GM18870 (cell line): ENCODE data around the gene MAP6.

Experiments
- ATAC-seq: cut with Tn5 transposase; IDR thresholded peaks from one replicate; pipeline ENCODE4 v1.9.1; 2021; ENCODE audit warnings: moderate library complexity; ENCODE audit not compliant: unreplicated experiment

MAP6 gene

GRCh38 chr11:75632450-75632849 is 36.4 kb downstream of the MAP6 start:
- no peak for ATAC-seq

- ATAC-seq = no peak
Measured at GRCh38 chr11:75631086-75631730, 37.6 kb downstream of the MAP6 start.

- no peak for ATAC-seq
Measured at GRCh38 chr11:75627906-75628668, 40.8 kb downstream of the MAP6 start.

GRCh38 chr11:75626889-75627529 is 41.8 kb downstream of the MAP6 start:
- ATAC-seq = no peak

- ATAC-seq = no peak
Measured at GRCh38 chr11:75625991-75626888, 42.6 kb downstream of the MAP6 start.

- no peak for ATAC-seq
Measured at GRCh38 chr11:75625021-75625420, 43.8 kb downstream of the MAP6 start.

GRCh38 chr11:75616281-75616680 is 52.6 kb downstream of the MAP6 start:
- no peak for ATAC-seq

GRCh38 chr11:75615751-75616150 is 53.1 kb downstream of the MAP6 start:
- no peak for ATAC-seq

- ATAC-seq = no peak
Measured at GRCh38 chr11:75611823-75612222, 57.0 kb downstream of the MAP6 start.

GRCh38 chr11:75606099-75606498 is 62.7 kb downstream of the MAP6 start:
- ATAC-seq = no peak

GRCh38 chr11:75603791-75604736 is 64.8 kb downstream of the MAP6 start:
- ATAC-seq = no peak

GRCh38 chr11:75602951-75603350 is 65.9 kb downstream of the MAP6 start:
- no peak for ATAC-seq

- no peak for ATAC-seq
Measured at GRCh38 chr11:75601494-75601893, 67.3 kb downstream of the MAP6 start.

- no peak for ATAC-seq
Measured at GRCh38 chr11:75600356-75600755, 68.5 kb downstream of the MAP6 start.

- no peak for ATAC-seq
Measured at GRCh38 chr11:75598900-75599299, 69.9 kb downstream of the MAP6 start.

- no peak for ATAC-seq
Measured at GRCh38 chr11:75598264-75598663, 70.6 kb downstream of the MAP6 start.

- ATAC-seq = no peak
Measured at GRCh38 chr11:75597636-75598035, 71.2 kb downstream of the MAP6 start.

- ATAC-seq = no peak
Measured at GRCh38 chr11:75596914-75597313, 71.9 kb downstream of the MAP6 start.

- no peak for ATAC-seq
Measured at GRCh38 chr11:75595429-75595828, 73.4 kb downstream of the MAP6 start.

- ATAC-seq = no peak
Measured at GRCh38 chr11:75594211-75594610, 74.6 kb downstream of the MAP6 start.
